ENCODE measurements around the gene SGCA. TPM values are rescaled to one million over a fixed set of nuclear protein-coding genes. Genes with fewer than 3 reads are reported as not detected.

The SGCA gene
- total RNA-seq, 2 donors from 2014 or later, result 0.42 TPM; not detected in 1

DNA sequence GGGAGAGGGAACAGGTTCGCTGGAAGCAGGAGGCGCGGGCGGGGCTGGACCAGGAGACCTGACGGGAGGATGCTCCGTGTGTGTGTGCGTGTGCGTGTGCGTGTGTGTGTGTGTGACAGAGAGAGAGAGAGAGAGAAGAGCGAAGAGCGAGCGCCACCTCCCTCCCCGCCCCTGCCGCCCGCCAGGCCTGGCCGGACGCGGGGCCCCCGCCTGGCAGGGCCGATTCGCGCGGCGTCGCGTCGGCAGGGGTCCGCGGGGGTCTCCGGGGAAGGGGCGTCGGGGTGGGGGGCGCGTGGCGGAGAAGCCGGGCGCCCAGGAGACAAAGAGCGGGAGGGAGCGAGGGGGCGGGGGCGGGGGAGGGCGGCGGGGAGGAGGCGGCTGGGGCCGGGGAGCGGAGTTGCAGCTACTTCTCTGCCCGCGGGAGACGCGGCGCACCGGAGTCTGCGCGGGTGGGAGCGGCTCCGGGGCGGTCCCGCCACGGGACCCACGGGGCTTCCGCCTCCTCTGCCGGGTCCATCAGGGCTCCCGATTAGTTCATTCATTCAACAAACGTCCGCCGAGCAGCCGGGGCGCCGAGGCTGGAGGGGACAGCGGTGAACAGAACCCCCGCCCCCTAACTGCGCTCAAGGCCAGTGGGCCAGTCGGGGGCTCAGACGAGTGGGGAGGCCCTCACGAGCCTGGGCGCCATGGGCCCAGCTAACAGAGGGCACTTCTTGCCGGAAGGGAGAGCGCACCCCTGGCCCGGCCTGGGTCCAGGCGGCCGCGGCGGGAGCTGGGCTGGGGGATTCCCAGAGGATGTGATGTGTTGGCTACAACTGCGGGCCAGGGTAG, 35.9 kb upstream of the SGCA start, which contains the start of gene SAMD14:
Gene SAMD14, minus strand, starts transcription at position 433 of the 831 bp plus-strand sequence. CDS start 5,201 bp downstream, outside the sequence.
- H3K9me3 Mint-ChIP-seq, result no peaks in the 10 kb centered on the region
- peaks cover 27 to 40% of the 10 kb centered on the region in 2 donors for H3K4me1 Mint-ChIP-seq (ENCODE audit: low read depth in 2 of 2)
- peaks cover 9 to 11% of the 10 kb centered on the region in 2 donors for H3K27me3 Mint-ChIP-seq
- H3K36me3 Mint-ChIP-seq, result no peaks in the 10 kb centered on the region
- peak within 1 kb of the TSS; percentile 86 for H3K4me3 Mint-ChIP-seq
- peak within 1 kb of the TSS; percentile 43 to 76 for H3K27ac Mint-ChIP-seq
- DNase-seq (ENCODE audit: low spot score) (peak; percentile 71), ATAC-seq (peak; percentile 70 to 81)

DNA sequence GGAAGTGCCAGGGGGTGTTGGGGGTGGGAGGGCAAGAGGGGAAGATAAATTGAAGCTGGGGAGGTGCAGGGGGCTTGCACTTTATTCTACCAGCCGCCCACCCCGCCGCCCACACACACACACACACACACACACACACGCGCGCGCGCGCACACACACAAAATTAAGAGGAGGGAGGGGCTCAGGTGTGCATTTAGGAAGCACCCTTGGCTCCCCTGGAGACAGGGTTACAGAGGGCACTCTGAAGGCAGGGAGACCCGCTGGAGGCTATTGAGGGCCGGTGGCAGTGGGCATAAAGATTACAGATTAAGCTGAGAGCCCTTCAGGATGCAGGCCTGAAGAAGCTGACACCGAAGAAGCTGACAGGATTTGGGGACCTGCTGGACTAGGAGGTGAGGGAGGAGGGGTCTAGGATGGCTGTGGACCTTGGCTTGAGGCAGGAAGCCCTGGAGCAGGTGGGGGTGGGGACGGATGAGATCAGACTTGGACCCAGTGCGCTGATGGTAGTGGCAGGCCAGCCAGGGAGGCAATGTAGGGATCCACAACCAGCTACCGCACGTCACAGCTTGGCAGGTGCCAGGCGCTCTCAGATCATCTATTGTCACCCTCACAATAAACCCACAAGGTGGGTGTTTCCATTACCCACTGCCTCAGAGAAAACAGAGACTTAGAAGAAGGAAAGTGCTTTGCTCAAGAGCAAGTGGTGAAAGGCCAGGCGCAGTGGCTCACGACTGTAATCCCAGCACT, 35.1 kb upstream of the SGCA start:
- H3K27ac Mint-ChIP-seq, result peak overlapping the region in 1 of 2 donors; percentile 76
- DNase-seq (ENCODE audit: low spot score) (no peak), ATAC-seq (no peak)
- peaks cover 9 to 11% of the 10 kb centered on the region in 2 donors for H3K27me3 Mint-ChIP-seq
- no peaks in the 10 kb centered on the region for H3K36me3 Mint-ChIP-seq
- H3K9me3 Mint-ChIP-seq, result no peaks in the 10 kb centered on the region
- peak overlapping the region; percentile 50 for H3K4me3 Mint-ChIP-seq
- peaks cover 27 to 37% of the 10 kb centered on the region in 2 donors for H3K4me1 Mint-ChIP-seq (ENCODE audit: low read depth in 2 of 2)

DNA sequence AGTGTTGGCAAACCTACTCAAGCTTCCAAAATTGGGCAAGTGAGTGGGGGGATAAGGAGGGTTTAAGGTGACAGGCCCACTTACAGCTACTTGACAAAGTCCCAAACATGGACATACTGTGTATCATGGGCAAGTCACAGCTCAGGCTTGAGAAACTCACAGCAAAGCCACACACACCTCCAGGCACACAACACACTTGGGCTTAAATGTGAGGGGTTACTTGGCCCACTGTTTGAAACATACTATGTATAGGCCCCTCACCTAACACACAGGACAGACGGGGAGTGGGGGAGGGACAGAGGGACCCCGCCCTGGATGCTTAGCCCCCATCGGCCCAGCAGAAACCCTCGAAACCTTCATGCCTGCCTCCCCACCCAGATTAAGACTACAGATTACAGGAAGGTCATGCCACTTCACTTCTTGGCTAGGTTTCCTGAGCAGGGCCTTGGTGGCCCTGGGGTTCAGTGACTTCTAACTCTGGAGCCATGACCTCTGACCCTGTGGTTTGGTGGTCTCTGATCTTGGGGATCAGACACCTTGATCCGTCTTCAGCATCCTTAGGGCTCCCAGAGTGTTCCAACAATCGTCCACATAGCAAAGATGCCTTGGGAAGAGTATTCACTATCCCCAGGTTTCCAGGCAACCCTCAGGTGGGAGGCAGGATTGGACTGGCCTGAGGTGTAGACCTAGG, 33.6 kb upstream of the SGCA start:
- no peak overlapping the region for H3K4me3 Mint-ChIP-seq
- DNase-seq (ENCODE audit: low spot score), result no peak
- no peaks in the 10 kb centered on the region for H3K9me3 Mint-ChIP-seq
- no peak for ATAC-seq
- H3K27me3 Mint-ChIP-seq, result peaks cover 9 to 11% of the 10 kb centered on the region in 2 donors
- H3K27ac Mint-ChIP-seq, result peak overlapping the region; percentile 20 to 76
- no peaks in the 10 kb centered on the region for H3K36me3 Mint-ChIP-seq
- H3K4me1 Mint-ChIP-seq (ENCODE audit: low read depth in 2 of 2), result peaks cover 32 to 45% of the 10 kb centered on the region in 2 donors

DNA sequence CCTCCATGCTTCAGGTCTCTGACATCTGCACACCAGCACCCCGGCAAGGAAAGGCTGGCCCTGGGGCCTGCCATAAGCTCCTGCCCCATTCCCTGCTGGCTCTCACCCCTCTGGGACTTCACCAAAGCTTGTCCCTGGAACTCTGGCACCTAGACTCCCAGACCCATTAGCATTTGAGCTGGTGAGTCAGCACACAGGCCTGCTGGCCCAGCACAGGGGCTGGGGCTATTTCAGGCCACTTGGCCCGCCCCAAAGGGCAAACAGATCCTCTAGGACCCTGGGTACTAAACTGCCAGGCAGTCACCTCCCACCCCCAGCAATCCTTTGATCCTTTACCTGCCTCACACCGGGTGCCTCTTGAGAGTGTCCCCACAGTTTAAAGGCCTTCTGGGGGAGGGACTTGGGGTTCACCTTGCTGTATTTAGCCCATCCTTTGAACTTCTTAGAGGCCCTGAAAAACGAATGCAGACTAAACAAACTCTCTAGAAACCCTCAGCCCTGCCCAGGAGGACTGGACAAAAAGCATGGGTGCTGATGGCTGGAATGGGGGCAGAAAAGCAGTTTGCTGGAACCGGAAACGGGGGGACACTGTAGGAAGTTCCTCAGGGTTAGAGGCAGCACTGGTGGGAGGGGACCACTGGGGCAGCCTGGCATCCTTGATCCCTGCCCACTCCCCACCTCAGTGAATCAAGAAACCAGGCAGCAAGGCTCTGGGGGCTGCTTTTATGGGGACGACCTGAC, 32.6 kb upstream of the SGCA start:
- Mint-ChIP-seq H3K27me3 (peaks cover 5 to 8% of the 10 kb centered on the region in 2 donors), H3K36me3 (peaks cover 5% of the 10 kb centered on the region), H3K4me1 (ENCODE audit: low read depth in 2 of 2) (peaks cover 35 to 47% of the 10 kb centered on the region in 2 donors), H3K4me3 (no peak overlapping the region), H3K27ac (no peak overlapping the region), H3K9me3 (no peaks in the 10 kb centered on the region)
- ATAC-seq (no peak), DNase-seq (ENCODE audit: low spot score) (no peak)

DNA sequence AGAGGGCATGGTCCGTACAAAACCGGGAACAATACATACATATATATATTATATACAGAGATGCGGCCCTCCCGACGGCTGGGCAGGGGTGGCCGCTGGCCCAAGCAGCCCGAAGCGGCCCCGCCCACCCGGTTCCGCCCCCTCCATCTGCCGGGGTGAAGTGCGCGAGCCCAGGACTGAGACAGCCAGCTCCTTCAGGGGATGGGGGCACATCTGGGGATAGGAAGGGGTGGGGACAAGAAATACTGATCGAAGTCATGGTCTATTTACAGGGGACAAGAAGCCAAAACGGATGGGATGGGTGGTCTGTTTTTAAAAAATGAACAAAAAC, 32.1 kb upstream of the SGCA start:
- no peak overlapping the region for H3K4me3 Mint-ChIP-seq
- no peaks in the 10 kb centered on the region for H3K9me3 Mint-ChIP-seq
- ATAC-seq (no peak), DNase-seq (ENCODE audit: low spot score) (no peak)
- peaks cover 31 to 47% of the 10 kb centered on the region in 2 donors for H3K4me1 Mint-ChIP-seq (ENCODE audit: low read depth in 2 of 2)
- peaks cover 1 to 3% of the 10 kb centered on the region in 2 donors for H3K27me3 Mint-ChIP-seq
- H3K36me3 Mint-ChIP-seq, result peaks cover 8% of the 10 kb centered on the region
- no peak overlapping the region for H3K27ac Mint-ChIP-seq

DNA sequence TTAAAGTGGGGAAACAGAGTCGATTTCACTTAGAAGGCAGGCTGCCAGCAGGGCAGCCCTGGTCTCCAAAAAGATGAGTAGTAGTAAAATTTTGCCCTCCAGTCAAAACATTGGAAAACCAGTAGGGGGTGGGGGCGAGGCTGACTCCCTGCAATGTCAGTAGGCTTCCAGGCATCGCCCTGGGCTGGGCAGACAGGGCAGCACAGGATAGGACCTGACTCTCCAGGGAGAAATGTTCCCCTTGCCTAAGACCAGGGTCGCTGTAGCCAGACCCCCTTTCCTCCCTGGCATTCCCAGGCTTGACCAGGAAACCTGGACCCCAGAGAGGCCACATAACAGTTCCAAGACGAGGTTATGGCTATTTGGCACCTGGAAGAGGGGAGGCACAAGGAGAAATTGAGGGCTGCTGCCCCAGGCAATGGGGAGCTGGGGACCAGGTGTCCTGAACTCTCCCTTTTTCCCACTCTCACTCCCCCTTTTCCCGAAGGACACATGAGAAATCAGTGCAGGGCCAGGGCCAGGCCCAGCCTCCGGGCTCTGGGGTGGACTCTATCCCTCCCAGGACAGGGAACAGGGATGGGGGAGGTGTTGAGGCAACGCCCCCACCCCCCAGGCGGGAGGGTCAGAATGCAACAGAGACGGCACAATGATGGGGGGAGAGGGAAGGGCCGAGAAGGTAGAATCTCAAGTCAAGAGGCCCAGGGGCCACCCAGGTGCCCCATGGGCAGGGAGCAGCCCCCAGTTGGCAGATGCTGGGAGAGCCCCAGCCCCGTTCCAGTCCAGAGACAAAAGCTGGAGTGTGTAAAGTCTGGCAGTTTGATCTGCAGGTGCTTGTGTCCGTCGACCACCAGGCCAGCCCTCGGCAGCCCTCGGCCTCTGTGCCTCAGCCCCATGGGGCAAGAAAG, 31.3 kb upstream of the SGCA start:
- H3K4me3 Mint-ChIP-seq, result no peak overlapping the region
- no peak overlapping the region for H3K27ac Mint-ChIP-seq
- DNase-seq (ENCODE audit: low spot score) (no peak), ATAC-seq (no peak)
- H3K27me3 Mint-ChIP-seq, result no peaks in the 10 kb centered on the region
- no peaks in the 10 kb centered on the region for H3K9me3 Mint-ChIP-seq
- peaks cover 8% of the 10 kb centered on the region for H3K36me3 Mint-ChIP-seq
- peaks cover 30 to 45% of the 10 kb centered on the region in 2 donors for H3K4me1 Mint-ChIP-seq (ENCODE audit: low read depth in 2 of 2)

DNA sequence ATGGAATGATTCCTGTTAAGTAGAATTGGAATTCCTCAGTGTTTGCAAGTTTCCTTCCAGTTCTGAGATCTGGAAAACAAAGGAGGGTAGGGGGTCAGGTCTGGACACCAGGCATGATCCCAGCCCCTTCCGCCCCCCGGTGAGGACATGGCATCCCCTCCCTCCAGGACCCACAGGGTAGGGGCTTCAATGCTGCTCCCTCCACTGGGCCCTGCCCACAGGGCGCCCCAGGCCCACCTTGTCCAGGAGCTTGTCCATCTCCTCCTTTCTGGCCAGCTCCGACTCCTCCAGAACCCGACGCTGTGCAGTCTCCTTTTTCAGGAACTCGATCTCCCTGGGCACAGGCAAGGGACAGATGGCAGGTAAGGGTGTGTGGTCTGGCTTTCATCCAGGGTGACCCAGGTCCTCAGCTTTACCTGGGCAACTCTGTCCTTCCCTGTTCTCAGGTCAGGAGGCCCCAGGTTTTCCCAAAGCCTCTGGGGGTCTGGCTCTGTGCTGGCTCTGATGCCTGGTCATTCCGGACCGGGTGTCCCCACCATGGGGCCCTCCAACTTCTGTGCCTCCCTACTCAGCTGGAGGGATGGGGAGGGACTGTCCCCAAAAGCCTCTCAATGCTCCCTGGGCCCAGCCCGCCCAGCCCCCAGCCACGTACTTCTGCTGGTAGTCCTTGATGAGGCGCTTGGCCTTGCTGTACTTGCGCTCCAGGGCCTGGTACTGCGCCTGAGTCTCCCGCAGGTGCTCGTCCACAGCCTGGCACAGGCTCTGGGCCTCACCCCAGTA, 30.3 kb upstream of the SGCA start:
- H3K9me3 Mint-ChIP-seq, result no peaks in the 10 kb centered on the region
- no peak overlapping the region for H3K27ac Mint-ChIP-seq
- H3K4me3 Mint-ChIP-seq, result no peak overlapping the region
- no peak for DNase-seq (ENCODE audit: low spot score)
- ATAC-seq, result no peak
- H3K27me3 Mint-ChIP-seq, result no peaks in the 10 kb centered on the region
- H3K4me1 Mint-ChIP-seq (ENCODE audit: low read depth in 2 of 2), result peaks cover 41 to 54% of the 10 kb centered on the region in 2 donors
- H3K36me3 Mint-ChIP-seq, result peaks cover 13% of the 10 kb centered on the region

DNA sequence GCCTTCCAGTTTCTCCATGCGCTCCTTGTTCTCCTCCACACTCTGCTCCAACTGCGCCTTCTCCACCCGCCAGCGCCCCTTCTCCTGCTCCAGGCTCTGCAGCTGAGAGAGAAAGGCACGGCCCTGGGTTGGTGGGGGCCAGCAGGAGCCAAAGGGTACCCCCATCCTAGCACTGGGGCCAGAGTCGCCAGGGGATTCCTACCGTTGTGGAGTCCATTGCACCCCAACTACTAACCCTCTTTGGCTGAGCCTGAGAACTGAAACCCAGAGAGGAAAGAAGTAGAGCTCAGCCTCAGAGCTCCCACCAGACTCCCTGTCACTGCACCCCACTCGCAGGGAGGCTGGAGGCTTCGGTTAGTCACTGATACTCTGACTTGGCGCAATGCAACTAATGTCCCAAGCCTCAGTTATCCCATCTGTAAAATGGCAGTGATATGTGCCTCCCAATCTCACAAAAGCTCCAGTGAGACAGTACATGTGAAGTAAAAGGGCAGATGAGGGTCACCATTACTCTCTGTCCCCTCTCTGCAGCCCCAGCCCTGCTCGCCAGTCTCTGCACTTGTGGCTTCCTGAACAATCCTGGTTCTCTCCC, 29.6 kb upstream of the SGCA start:
- Mint-ChIP-seq H3K36me3 (peaks cover 13% of the 10 kb centered on the region), H3K9me3 (no peaks in the 10 kb centered on the region), H3K27me3 (no peaks in the 10 kb centered on the region), H3K27ac (no peak overlapping the region), H3K4me1 (ENCODE audit: low read depth in 2 of 2) (peaks cover 42 to 54% of the 10 kb centered on the region in 2 donors), H3K4me3 (no peak overlapping the region)
- no peak for ATAC-seq
- DNase-seq (ENCODE audit: low spot score), result no peak

DNA sequence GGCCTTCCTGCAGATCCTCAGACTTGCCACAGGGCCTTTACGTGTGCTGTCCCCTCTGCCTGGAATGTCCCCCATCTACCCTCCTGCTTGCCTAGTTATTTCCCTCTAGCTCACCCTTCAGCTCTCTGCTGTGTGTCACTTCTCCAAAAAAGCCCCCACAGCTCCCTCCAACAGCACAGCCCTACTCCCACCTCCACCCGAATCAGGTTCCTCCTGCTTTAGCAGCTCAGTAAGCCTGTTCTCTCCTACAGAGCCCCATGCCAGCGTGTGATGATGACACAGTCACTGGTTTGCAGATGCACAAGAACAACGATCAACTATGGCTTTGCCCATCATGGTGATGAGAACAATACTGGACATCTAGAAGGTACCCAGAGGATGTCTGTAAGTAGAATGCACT, 28.8 kb upstream of the SGCA start:
- ATAC-seq (no peak), DNase-seq (ENCODE audit: low spot score) (no peak)
- peaks cover 48 to 54% of the 10 kb centered on the region in 2 donors for H3K4me1 Mint-ChIP-seq (ENCODE audit: low read depth in 2 of 2)
- H3K36me3 Mint-ChIP-seq, result peaks cover 13% of the 10 kb centered on the region
- H3K4me3 Mint-ChIP-seq, result no peak overlapping the region
- no peaks in the 10 kb centered on the region for H3K9me3 Mint-ChIP-seq
- peak overlapping the region in 1 of 2 donors; percentile 59 for H3K27ac Mint-ChIP-seq
- no peaks in the 10 kb centered on the region for H3K27me3 Mint-ChIP-seq

DNA sequence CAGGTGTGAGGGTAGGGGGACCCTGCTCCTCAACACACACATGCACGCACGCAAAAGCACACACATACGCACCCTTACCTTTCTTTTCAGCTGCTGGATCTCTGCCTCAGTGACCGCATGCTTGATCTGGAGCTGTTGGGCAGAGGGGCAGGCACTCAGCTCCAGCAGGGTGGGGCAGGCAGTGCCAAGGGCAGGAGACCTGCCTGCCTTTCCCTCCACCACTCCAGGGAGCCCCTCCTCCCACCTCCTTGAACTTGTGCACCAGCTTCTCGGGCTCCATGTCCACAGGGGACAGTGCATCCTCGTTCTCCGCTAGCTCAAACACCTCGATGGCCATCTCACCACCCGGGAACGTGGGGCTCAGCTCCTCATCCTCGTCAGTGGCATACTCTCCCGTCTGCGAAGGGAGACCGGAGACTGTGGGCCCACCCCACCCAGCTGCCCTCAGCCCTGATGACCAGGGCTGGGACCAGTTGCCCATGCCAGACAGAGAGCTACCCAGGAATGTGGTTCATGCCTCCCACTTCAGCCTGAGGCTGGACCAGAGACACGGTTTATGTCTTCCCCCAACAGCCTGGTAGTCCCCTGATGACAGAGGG, 26.5 kb upstream of the SGCA start:
- H3K4me1 Mint-ChIP-seq (ENCODE audit: low read depth in 2 of 2), result peaks cover 65 to 69% of the 10 kb centered on the region in 2 donors
- H3K36me3 Mint-ChIP-seq, result peaks cover 23% of the 10 kb centered on the region
- peak overlapping the region; percentile 69 to 82 for H3K27ac Mint-ChIP-seq
- no peaks in the 10 kb centered on the region for H3K27me3 Mint-ChIP-seq
- H3K4me3 Mint-ChIP-seq, result no peak overlapping the region
- ATAC-seq, result no peak
- no peaks in the 10 kb centered on the region for H3K9me3 Mint-ChIP-seq
- DNase-seq (ENCODE audit: low spot score), result no peak
